IPS-18c (cell line): Measurements from ENCODE around the gene FLNC.

Source experiments
- H3K4me3 ChIP-seq: 2 replicates; pipeline ENCODE4 v1.7.0; 2013; ENCODE audit warnings: low read depth, mild to moderate bottlenecking, low read length, moderate library complexity; ENCODE audit not compliant: insufficient read depth
- H3K9me3 ChIP-seq: one replicate; pipeline ENCODE4 v1.6.1; 2013; ENCODE audit warnings: mild to moderate bottlenecking, low read length, moderate library complexity; ENCODE audit not compliant: control insufficient read depth, insufficient read depth

Gene FLNC

GRCh38 chr7:128830231-128831177 lies at the start of gene FLNC:
FLNC (plus strand) TSS chr7:128830406; CDS start chr7:128830638, 232 bp downstream.
- Histone ChIP-seq H3K9me3 (no peaks in the 10 kb centered on the region), H3K4me3 (peak within 1 kb of the TSS; percentile 53)

GRCh38 chr7:128781126-128781525 lies 49.1 kb upstream of the FLNC start:
- Histone ChIP-seq H3K9me3 (no peaks in the 10 kb centered on the region), H3K4me3 (no peak overlapping the region)

- Histone ChIP-seq H3K9me3 (no peaks in the 10 kb centered on the region), H3K4me3 (no peak overlapping the region)
Observed at GRCh38 chr7:128781851-128782250, 48.4 kb upstream of the FLNC start.

GRCh38 chr7:128783143-128783861 lies 46.9 kb upstream of the FLNC start:
- Histone ChIP-seq H3K9me3 (no peaks in the 10 kb centered on the region), H3K4me3 (peak overlapping the region; percentile 52)

- Histone ChIP-seq H3K9me3 (no peaks in the 10 kb centered on the region), H3K4me3 (no peak overlapping the region)
Observed at GRCh38 chr7:128785738-128786137, 44.5 kb upstream of the FLNC start.

- H3K4me3 ChIP-seq: no peak overlapping the region
- H3K9me3 ChIP-seq: no peaks in the 10 kb centered on the region
Observed at GRCh38 chr7:128788446-128789412, 41.5 kb upstream of the FLNC start.

GRCh38 chr7:128790315-128791041 lies 39.7 kb upstream of the FLNC start:
- Histone ChIP-seq H3K4me3 (peak overlapping the region; percentile 73), H3K9me3 (no peaks in the 10 kb centered on the region)

GRCh38 chr7:128791121-128791971 lies 38.9 kb upstream of the FLNC start, which contains the start of gene CCDC136:
CCDC136 (plus strand) TSS chr7:128791968; CDS start chr7:128792412, 444 bp downstream.
- H3K4me3 ChIP-seq: peak within 1 kb of the TSS; percentile 73
- no peaks in the 10 kb centered on the region for H3K9me3 ChIP-seq

GRCh38 chr7:128791972-128792327 lies 38.3 kb upstream of the FLNC start:
- Histone ChIP-seq H3K4me3 (peak overlapping the region; percentile 73), H3K9me3 (no peaks in the 10 kb centered on the region)

GRCh38 chr7:128792471-128793180 lies 37.6 kb upstream of the FLNC start:
- H3K9me3 ChIP-seq: no peaks in the 10 kb centered on the region
- peak overlapping the region; percentile 22 for H3K4me3 ChIP-seq

- H3K9me3 ChIP-seq: no peaks in the 10 kb centered on the region
- no peak overlapping the region for H3K4me3 ChIP-seq
Observed at GRCh38 chr7:128793181-128793547, 37.0 kb upstream of the FLNC start.

- Histone ChIP-seq H3K4me3 (no peak overlapping the region), H3K9me3 (no peaks in the 10 kb centered on the region)
Observed at GRCh38 chr7:128794020-128794419, 36.2 kb upstream of the FLNC start.

- no peaks in the 10 kb centered on the region for H3K9me3 ChIP-seq
- no peak overlapping the region for H3K4me3 ChIP-seq
Observed at GRCh38 chr7:128794436-128794835, 35.8 kb upstream of the FLNC start.

GRCh38 chr7:128795129-128795528 lies 35.1 kb upstream of the FLNC start:
- H3K9me3 ChIP-seq: no peaks in the 10 kb centered on the region
- no peak overlapping the region for H3K4me3 ChIP-seq

GRCh38 chr7:128796327-128796726 lies 33.9 kb upstream of the FLNC start:
- Histone ChIP-seq H3K4me3 (no peak overlapping the region), H3K9me3 (no peaks in the 10 kb centered on the region)
